H9 (cell line): Measurements from ENCODE around the gene SCRN2. TPM values are rescaled to one million over a fixed set of nuclear protein-coding genes. Genes with fewer than 3 reads are reported as not detected.

Experiments
- DNase-seq: peaks from one replicate; pipeline ENCODE4 v3.0.0-alpha.2; 2017
- H2AFZ ChIP-seq: one replicate; pipeline ENCODE4 v1.6.1; 2013; ENCODE audit warnings: mild to moderate bottlenecking, low read length, control low read depth, moderate library complexity
- H2AK5ac ChIP-seq: 2 replicates; pipeline ENCODE4 v1.6.1; 2013; ENCODE audit warnings: low read length, control low read depth, mixed read lengths; ENCODE audit not compliant: insufficient read length
- H2BK120ac ChIP-seq: one replicate; pipeline ENCODE4 v1.6.1; 2013; ENCODE audit warnings: low read depth, mild to moderate bottlenecking, low read length, control low read depth, inconsistent platforms; ENCODE audit not compliant: poor library complexity, severe bottlenecking
- H2BK12ac ChIP-seq: 2 replicates; pipeline ENCODE4 v1.6.1; 2013; ENCODE audit warnings: low read length, control low read depth, mixed read lengths, low read depth; ENCODE audit not compliant: insufficient read length
- H2BK15ac ChIP-seq: 2 replicates; pipeline ENCODE4 v1.6.1; 2013; ENCODE audit warnings: low read depth, low read length, control low read depth
- H2BK20ac ChIP-seq: one replicate; pipeline ENCODE4 v1.6.1; 2013; ENCODE audit warnings: low read depth, mild to moderate bottlenecking, low read length, control low read depth, inconsistent platforms; ENCODE audit not compliant: poor library complexity, severe bottlenecking
- H2BK5ac ChIP-seq: 2 replicates; pipeline ENCODE4 v1.6.1; 2013; ENCODE audit warnings: low read length, control low read depth, mixed read lengths; ENCODE audit not compliant: insufficient read length
- H3K14ac ChIP-seq: 2 replicates; pipeline ENCODE4 v1.6.1; 2013; ENCODE audit warnings: low read length, control low read depth; ENCODE audit not compliant: insufficient read depth
- H3K18ac ChIP-seq: 2 replicates; pipeline ENCODE4 v1.6.1; 2013; ENCODE audit warnings: low read depth, mild to moderate bottlenecking, mixed read lengths, low read length, control low read depth; ENCODE audit not compliant: insufficient read length
- H3K23ac ChIP-seq: 2 replicates; pipeline ENCODE4 v1.6.1; 2013; ENCODE audit warnings: low read length, control low read depth, mixed read lengths, low read depth; ENCODE audit not compliant: insufficient read length
- H3K23me2 ChIP-seq: 2 replicates; pipeline ENCODE4 v1.6.1; 2013; ENCODE audit warnings: low read depth, mild to moderate bottlenecking, mixed read lengths, low read length, control low read depth; ENCODE audit not compliant: insufficient read length, poor library complexity, severe bottlenecking
- H3K27ac ChIP-seq: 2 replicates; pipeline ENCODE4 v1.5.1; 2013; ENCODE audit warnings: low read length, control low read depth, mixed read lengths, low read depth; ENCODE audit not compliant: insufficient read length
- H3K27me3 ChIP-seq: 2 replicates; pipeline ENCODE4 v1.6.1; 2013; ENCODE audit warnings: low read length, control low read depth, inconsistent platforms; ENCODE audit not compliant: insufficient read depth
- H3K4ac ChIP-seq: 2 replicates; pipeline ENCODE4 v1.6.1; 2013; ENCODE audit warnings: low read depth, mild to moderate bottlenecking, control low read depth, inconsistent platforms, low read length, moderate library complexity
- H3K4me1 ChIP-seq: 2 replicates; pipeline ENCODE4 v1.6.1; 2013; ENCODE audit warnings: low read length, control low read depth, inconsistent platforms; ENCODE audit not compliant: insufficient read depth
- H3K4me2 ChIP-seq: 2 replicates; pipeline ENCODE4 v1.6.1; 2013; ENCODE audit warnings: low read length, control low read depth, mixed read lengths; ENCODE audit not compliant: insufficient read length, insufficient read depth
- H3K56ac ChIP-seq: 2 replicates; pipeline ENCODE4 v1.6.1; 2013; ENCODE audit warnings: low read depth, mild to moderate bottlenecking, mixed read lengths, low read length, control low read depth; ENCODE audit not compliant: insufficient read length
- H3K79me1 ChIP-seq: 2 replicates; pipeline ENCODE4 v1.6.1; 2013; ENCODE audit warnings: low read depth, mild to moderate bottlenecking, moderate library complexity, low read length, control low read depth, inconsistent platforms; ENCODE audit not compliant: insufficient read depth, poor library complexity, severe bottlenecking
- H3K79me2 ChIP-seq: 2 replicates; pipeline ENCODE4 v1.6.1; 2013; ENCODE audit warnings: low read length, control low read depth, inconsistent platforms; ENCODE audit not compliant: insufficient read depth
- H3K9ac ChIP-seq: 2 replicates; pipeline ENCODE4 v1.6.1; 2013; ENCODE audit warnings: low read length, control low read depth, mixed read lengths; ENCODE audit not compliant: insufficient read length; ENCODE audit errors: extremely low read depth
- H3K9me3 ChIP-seq: one replicate; pipeline ENCODE4 v1.6.1; 2013; ENCODE audit warnings: low read depth, low read length, inconsistent platforms; ENCODE audit not compliant: control insufficient read depth
- H3T11ph ChIP-seq: one replicate; pipeline ENCODE4 v1.6.1; 2013; ENCODE audit warnings: mild to moderate bottlenecking, low read length, control low read depth, inconsistent platforms
- H4K20me1 ChIP-seq: one replicate; pipeline ENCODE4 v1.6.1; 2013; ENCODE audit not compliant: control insufficient read depth, insufficient read length, insufficient read depth
- H4K5ac ChIP-seq: 2 replicates; pipeline ENCODE4 v1.6.1; 2013; ENCODE audit warnings: low read depth, mild to moderate bottlenecking, mixed read lengths, low read length, control low read depth; ENCODE audit not compliant: insufficient read length
- H4K8ac ChIP-seq: replicated peaks from 2 replicates; pipeline ENCODE4 v1.6.1; 2013; ENCODE audit warnings: low read length, control low read depth, mixed read lengths, low read depth; ENCODE audit not compliant: insufficient read length
- H4K91ac ChIP-seq: 2 replicates; pipeline ENCODE4 v1.6.1; 2013; ENCODE audit warnings: low read depth, mild to moderate bottlenecking, moderate library complexity, mixed read lengths, low read length, control low read depth; ENCODE audit not compliant: insufficient read length
- H3K27ac Mint-ChIP-seq, 3 experiments: 2 replicates in 2 of 3; 3 replicates in 1 of 3; pipeline ENCODE4 v1.8.0; 2020 to 2021; ENCODE audit warnings: mixed read lengths in 3 of 3, mild to moderate bottlenecking in 1 of 3, moderate library complexity in 1 of 3
- H3K27me3 Mint-ChIP-seq: 2 replicates; pipeline ENCODE4 v1.8.0; 2021; ENCODE audit warnings: low read depth, mild to moderate bottlenecking, moderate library complexity, mixed read lengths
- H3K36me3 Mint-ChIP-seq, 3 experiments: 2 replicates in 2 of 3; 3 replicates in 1 of 3; pipeline ENCODE4 v1.8.0; 2020 to 2021; ENCODE audit warnings: low read depth in 3 of 3, mixed read lengths in 3 of 3; ENCODE audit not compliant: insufficient read depth in 1 of 3
- H3K4me1 Mint-ChIP-seq, 2 experiments: 2 replicates each; pipeline ENCODE4 v1.8.0; 2020; ENCODE audit warnings: mixed read lengths in 2 of 2
- H3K4me3 Mint-ChIP-seq, 2 experiments: 2 replicates in 1 of 2; 3 replicates in 1 of 2; pipeline ENCODE4 v1.8.0; 2020 to 2021; ENCODE audit warnings: mild to moderate bottlenecking in 2 of 2, mixed read lengths in 2 of 2, moderate library complexity in 1 of 2
- H3K9me3 Mint-ChIP-seq, 2 experiments: 2 replicates in 1 of 2; 3 replicates in 1 of 2; pipeline ENCODE4 v1.8.0; 2020; ENCODE audit warnings: mild to moderate bottlenecking in 2 of 2, mixed read lengths in 2 of 2, moderate library complexity in 1 of 2
- WGBS: extraction: QIAGEN DNeasy Blood & Tissue Kit; methylation state at CpG from one replicate; pipeline ENCODE4 v1.1.7; 2013; ENCODE audit warnings: missing lambda C conversion rate, low lambda C conversion rate, mixed read lengths; ENCODE audit not compliant: insufficient read length; ENCODE audit errors: extremely low coverage; 5-methylcytosine and 5-hydroxymethylcytosine counted together
- total RNA-seq: library from RNA; stranded (reverse); gene quantifications from 2 replicates; pipeline ENCODE4 v1.2.1, GENCODE V29; 2021
- TF ChIP-seq, protein P1 (sequence below): fragments of 200-600 bp; sonication (generic); conservative IDR thresholded peaks from 3 replicates; pipeline ENCODE4 v1.8.0; 2021; ENCODE audit warnings: antibody characterized with exemption, mild to moderate bottlenecking

SCRN2 gene
- total RNA-seq, 1 experiment from 2014 or later, result 34.0 TPM

GRCh38 chr17:47815106-47815918 is 25.8 kb downstream of the SCRN2 start:
- no peak overlapping the region for H4K5ac ChIP-seq
- WGBS, result no CpG with 5 or more reads among the region's 21 CpGs

More at GRCh38 chr17:47815106-47815918, 25.8 kb downstream of the SCRN2 start:
- H2BK20ac ChIP-seq, result no peak overlapping the region
- no peak overlapping the region for H3K27ac ChIP-seq
- no peak overlapping the region for H3K4me3 Mint-ChIP-seq
- H4K20me1 ChIP-seq, result no peaks in the 10 kb centered on the region
- H3K4me2 ChIP-seq, result no peak overlapping the region
- H2AFZ ChIP-seq, result no peak overlapping the region
- H3K36me3 Mint-ChIP-seq, result peaks cover 0 to 12% (median 0%) of the 10 kb centered on the region in 3 experiments; a peak in 3 of 7 replicates
- no peak overlapping the region for H4K8ac ChIP-seq
- no peaks in the 10 kb centered on the region for H3K79me1 ChIP-seq
- H3K9me3 ChIP-seq, result no peaks in the 10 kb centered on the region
- no peak overlapping the region for H2AK5ac ChIP-seq
- H3K23me2 ChIP-seq, result no peaks in the 10 kb centered on the region
- no peak overlapping the region for H3K56ac ChIP-seq
- H3K27ac Mint-ChIP-seq, result peak overlapping the region in 2 of 3 experiments; percentile 29 to 74; a peak in 2 of 7 replicates
- no peak overlapping the region for H2BK15ac ChIP-seq
- no peak for DNase-seq
- no peak overlapping the region for H3K9ac ChIP-seq
- no peaks in the 10 kb centered on the region for H3K27me3 ChIP-seq
- TF ChIP-seq, protein P1, sequence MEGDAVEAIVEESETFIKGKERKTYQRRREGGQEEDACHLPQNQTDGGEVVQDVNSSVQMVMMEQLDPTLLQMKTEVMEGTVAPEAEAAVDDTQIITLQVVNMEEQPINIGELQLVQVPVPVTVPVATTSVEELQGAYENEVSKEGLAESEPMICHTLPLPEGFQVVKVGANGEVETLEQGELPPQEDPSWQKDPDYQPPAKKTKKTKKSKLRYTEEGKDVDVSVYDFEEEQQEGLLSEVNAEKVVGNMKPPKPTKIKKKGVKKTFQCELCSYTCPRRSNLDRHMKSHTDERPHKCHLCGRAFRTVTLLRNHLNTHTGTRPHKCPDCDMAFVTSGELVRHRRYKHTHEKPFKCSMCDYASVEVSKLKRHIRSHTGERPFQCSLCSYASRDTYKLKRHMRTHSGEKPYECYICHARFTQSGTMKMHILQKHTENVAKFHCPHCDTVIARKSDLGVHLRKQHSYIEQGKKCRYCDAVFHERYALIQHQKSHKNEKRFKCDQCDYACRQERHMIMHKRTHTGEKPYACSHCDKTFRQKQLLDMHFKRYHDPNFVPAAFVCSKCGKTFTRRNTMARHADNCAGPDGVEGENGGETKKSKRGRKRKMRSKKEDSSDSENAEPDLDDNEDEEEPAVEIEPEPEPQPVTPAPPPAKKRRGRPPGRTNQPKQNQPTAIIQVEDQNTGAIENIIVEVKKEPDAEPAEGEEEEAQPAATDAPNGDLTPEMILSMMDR, result no peak
- H4K91ac ChIP-seq, result no peak overlapping the region
- peaks cover 2 to 3% of the 10 kb centered on the region in 2 experiments; a peak in 3 of 4 replicates for H3K4me1 Mint-ChIP-seq
- no peaks in the 10 kb centered on the region for H3K4me1 ChIP-seq
- no peaks in the 10 kb centered on the region for H3K79me2 ChIP-seq
- H3K27me3 Mint-ChIP-seq, result no peaks in the 10 kb centered on the region
- no peak overlapping the region for H2BK120ac ChIP-seq
- no peaks in the 10 kb centered on the region; a peak in 1 of 5 replicates for H3K9me3 Mint-ChIP-seq
- no peak overlapping the region for H2BK5ac ChIP-seq
- no peak overlapping the region for H3K14ac ChIP-seq
- H2BK12ac ChIP-seq, result no peak overlapping the region
- H3K4ac ChIP-seq, result no peak overlapping the region
- no peak overlapping the region for H3K18ac ChIP-seq
- H3T11ph ChIP-seq, result no peak overlapping the region
- H3K23ac ChIP-seq, result no peak overlapping the region
